ENCODE results near the gene COQ8A.
"Not testable (repeated sequence)": the region's sequence is repeated elsewhere in the genome, so short reads cannot be mapped to it uniquely, and the experiment has no call there.

The COQ8A gene

GRCh38 chr1:226953175-226953800 lies 13.2 kb downstream of the COQ8A start:
- DNase-seq (ENCODE audit: low spot score): no peak

DNA sequence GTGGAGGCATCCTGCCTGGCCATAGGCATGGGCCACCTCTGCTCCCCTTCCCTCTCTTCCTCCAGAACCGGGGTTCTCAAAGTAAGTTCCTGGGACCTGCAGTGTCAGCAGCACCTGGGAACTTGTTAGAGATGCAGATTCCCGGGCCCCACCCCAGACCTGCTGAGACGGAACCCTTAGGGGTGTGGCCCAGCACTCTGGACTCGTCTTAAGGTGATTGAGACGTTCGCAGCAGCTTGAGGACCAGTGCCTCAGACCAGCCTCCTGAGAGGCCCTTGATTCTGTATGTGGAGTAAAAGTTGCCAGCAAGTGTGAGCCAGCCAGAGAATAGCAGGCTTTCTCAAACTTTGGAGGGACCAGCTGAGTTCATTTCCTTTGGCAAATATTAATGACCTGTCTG lies 14.2 kb downstream of the COQ8A start:
- no peak for DNase-seq (ENCODE audit: low spot score)

GRCh38 chr1:226954777-226955176 lies 14.7 kb downstream of the COQ8A start:
- DNase-seq (ENCODE audit: low spot score): no peak

- not testable (repeated sequence) for DNase-seq (ENCODE audit: low spot score)
Observed at GRCh38 chr1:226955857-226956256, 15.8 kb downstream of the COQ8A start.

DNA sequence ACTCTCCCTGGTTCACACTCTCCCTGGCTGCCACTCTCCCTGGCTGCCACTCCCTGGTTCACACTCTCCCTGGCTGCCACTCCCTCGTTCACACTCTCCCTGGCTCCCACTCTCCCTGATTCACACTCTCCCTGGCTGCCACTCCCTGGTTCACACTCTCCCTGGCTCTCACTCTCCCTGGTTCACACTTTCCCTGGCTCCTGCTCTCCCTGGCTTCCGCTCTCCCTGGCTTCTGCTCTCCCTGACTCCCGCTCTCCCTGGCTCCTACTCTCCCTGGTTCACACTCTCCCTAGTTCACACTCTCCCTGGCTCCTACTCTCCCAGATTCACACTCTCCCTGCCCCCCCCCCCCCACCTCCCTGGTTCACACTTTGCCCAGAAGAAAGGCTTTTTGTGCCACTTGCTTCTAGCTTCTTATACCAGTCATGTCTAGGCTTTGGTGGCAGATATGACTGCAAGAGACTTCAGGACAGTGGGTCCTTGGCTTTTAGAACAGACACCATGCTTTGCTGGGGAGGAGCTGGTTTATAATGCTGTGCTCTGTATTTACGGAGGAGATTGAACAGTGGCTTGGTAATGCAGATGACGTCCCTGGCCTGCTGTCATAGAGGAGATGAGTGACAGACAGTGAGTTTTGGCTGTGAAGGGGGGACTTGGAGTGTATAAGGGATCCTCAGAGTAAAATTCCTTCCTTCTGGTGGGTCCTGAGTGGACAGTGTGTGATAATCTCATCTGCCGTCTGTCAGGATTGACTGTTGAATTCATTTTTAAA lies 17.0 kb downstream of the COQ8A start:
- DNase-seq (ENCODE audit: low spot score): no peak

- no peak for DNase-seq (ENCODE audit: low spot score)
Observed at GRCh38 chr1:226957714-226958113, 17.6 kb downstream of the COQ8A start.

GRCh38 chr1:226958300-226958699 lies 18.2 kb downstream of the COQ8A start:
- no peak for DNase-seq (ENCODE audit: low spot score)

DNA sequence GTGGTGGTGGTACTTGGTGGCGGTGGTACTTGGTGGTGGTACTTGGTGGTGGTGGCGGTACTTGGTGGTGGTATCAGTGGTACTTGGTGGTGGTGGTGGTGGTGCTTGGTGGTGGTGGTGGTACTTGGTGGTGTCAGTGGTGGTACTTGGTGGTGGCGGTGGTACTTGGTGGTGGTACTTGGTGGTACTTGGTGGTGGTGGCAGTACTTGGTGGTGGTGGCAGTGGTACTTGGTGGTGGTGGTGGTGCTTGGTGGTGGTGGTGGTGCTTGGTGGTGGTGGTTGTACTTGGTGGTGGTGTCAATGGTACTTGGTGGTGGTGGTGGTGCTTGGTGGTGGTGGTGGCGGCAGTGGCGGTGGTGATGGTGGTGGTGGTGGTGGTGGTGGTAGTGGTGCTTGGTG lies 20.2 kb downstream of the COQ8A start:
- no peak for DNase-seq (ENCODE audit: low spot score)

GRCh38 chr1:226960944-226961765 lies 21.1 kb downstream of the COQ8A start:
- DNase-seq (ENCODE audit: low spot score): no peak

- DNase-seq (ENCODE audit: low spot score): no peak
Observed at GRCh38 chr1:226962421-226963391, 22.6 kb downstream of the COQ8A start.

DNA sequence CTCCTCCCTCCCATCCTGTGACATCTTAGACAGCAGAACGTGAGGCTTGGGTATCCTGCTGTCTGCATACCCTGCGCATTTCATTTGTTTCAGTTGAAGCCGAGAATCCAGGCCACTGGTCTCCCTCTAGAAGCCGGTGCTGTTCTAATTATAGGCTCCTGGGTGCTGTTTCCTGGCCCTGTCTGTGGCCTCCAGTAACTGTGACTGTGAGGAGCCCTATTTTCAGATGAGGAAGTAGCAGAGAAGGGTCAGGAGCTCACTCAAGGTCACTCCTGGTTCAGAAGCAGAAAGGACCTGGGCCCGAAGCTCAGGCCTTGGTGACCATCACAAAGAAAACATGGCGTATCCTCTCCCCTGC lies 24.0 kb downstream of the COQ8A start:
- no peak for DNase-seq (ENCODE audit: low spot score)

DNA sequence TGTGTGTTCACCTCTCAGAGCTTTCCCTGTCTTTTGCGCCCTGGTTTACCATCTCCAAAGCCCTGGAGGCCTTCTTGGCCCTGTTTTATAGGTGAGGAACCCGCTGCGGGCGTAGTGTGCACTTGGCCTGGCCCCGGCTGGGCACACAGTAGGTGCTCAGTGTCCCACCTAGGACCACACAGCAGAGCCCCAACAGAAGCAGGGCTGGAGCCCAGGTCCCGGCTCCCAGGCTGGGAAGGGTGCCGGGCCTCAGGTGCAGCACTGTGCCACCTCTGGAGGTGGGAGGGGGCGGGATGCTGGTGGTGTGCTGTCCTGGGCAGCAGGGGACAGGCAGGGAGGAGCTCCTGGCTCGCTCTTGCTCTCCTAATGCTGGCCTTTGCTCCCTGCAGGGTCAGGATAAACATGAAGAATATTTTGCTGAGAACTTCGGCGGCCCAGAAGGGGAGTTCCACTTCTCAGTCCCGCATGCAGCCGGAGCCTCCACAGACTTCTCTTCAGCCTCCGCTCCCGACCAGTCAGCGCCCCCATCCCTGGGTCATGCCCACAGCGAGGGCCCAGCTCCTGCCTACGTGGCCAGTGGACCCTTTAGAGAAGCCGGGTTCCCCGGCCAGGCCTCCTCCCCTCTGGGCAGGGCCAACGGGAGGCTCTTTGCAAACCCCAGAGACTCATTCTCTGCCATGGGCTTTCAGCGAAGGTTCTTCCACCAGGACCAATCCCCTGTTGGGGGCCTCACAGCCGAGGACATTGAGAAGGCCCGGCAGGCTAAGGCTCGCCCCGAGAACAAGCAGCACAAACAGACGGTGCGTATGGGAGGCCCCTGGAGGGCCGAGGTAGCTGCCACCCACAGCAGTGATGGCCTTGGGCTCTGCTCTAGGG lies 24.8 kb downstream of the COQ8A start:
- DNase-seq (ENCODE audit: low spot score): no peak

GRCh38 chr1:226965581-226966440 lies 25.7 kb downstream of the COQ8A start:
- DNase-seq (ENCODE audit: low spot score): no peak

- DNase-seq (ENCODE audit: low spot score): no peak
Observed at GRCh38 chr1:226966683-226967082, 26.6 kb downstream of the COQ8A start.

GRCh38 chr1:226967665-226968064 lies 27.6 kb downstream of the COQ8A start:
- DNase-seq (ENCODE audit: low spot score): no peak

GRCh38 chr1:226971765-226972164 lies 31.7 kb downstream of the COQ8A start:
- no peak for DNase-seq (ENCODE audit: low spot score)

GRCh38 chr1:226972931-226973330 lies 32.8 kb downstream of the COQ8A start:
- DNase-seq (ENCODE audit: low spot score): no peak

DNA sequence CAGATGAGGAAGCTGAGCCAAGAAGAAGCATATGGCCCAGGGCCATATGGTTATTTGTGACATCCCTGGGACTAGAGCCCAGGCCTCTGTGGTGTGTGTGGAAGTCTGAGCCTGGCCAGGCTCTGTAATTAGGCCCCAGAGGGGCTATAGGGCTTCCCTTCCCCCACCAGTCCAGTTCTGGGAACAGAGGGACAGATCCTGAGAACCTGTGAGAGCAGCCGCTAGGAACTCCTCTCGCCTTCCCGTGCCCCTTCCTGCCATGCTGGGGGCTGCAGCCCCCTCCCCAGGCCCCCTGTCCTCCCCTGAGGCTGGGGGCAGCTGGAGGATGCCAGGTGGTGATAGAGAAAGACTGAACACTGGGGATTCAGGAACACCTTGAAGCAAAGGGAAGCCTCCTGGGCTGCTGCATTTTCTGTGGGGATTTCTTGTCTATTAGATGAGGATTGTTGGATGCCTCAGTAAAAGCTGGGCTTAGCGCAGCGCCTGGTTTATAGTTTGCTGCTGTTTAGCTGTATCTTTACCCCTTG lies 33.3 kb downstream of the COQ8A start:
- no peak for DNase-seq (ENCODE audit: low spot score)

- DNase-seq (ENCODE audit: low spot score): peak; percentile 59
Observed at GRCh38 chr1:226973898-226974543, 33.9 kb downstream of the COQ8A start.
